ENCODE measurements around the gene ATP1A2.

- TF ChIP-seq CTCF (IDR thresholded peaks at IDR 0.05) (no peak), POLR2A (IDR thresholded peaks at IDR 0.05) (no peak)
Observed at GRCh38 chr1:160144921-160145320, 29.4 kb downstream of the ATP1A2 start.
